GM12878 (cell line): ENCODE measurements around the gene CHP1. TPM values are rescaled to one million over a fixed set of nuclear protein-coding genes. Genes with fewer than 3 reads are reported as not detected.

Experiments used
- ATAC-seq: fragments of 200-7000 bp; cut with Tn5 transposase; 3 replicates; pipeline ENCODE4 v1.9.1; 2020; ENCODE audit warnings: mild to moderate bottlenecking, moderate library complexity
- BruUV-seq: library from RNA; stranded (reverse); fragments of 400-500 nt; replicated peaks from 2 replicates; lab custom pipeline; 2021; lab: Mats Ljungman, UMichigan
- CTCF ChIA-PET: fragments of 300-600 bp; sonication (Branson Sonifier 250); formaldehyde crosslinking; extraction: SDS; loops from one replicate; lab custom pipeline; 2021; ENCODE audit warnings: inconsistent platforms; lab: Yijun Ruan, JAX
- POLR2A ChIA-PET: fragments of 350-600 bp; formaldehyde crosslinking; extraction: SDS; loops from one replicate; lab custom pipeline; 2021; ENCODE audit warnings: inconsistent platforms; lab: Charles Lee
- RAD21 ChIA-PET: fragments of 300-600 bp; sonication (Branson Sonifier 250); formaldehyde crosslinking; loops from one replicate; lab custom pipeline; 2023; ENCODE audit warnings: antibody characterized with exemption; ENCODE audit not compliant: unreplicated experiment; lab: Charles Lee
- SMC1A ChIA-PET: fragments of 300-600 bp; sonication (Branson Sonifier 250); formaldehyde crosslinking; loops from one replicate; lab custom pipeline; 2023; ENCODE audit not compliant: unreplicated experiment, uncharacterized antibody; lab: Charles Lee
- DNase-seq: peaks from one replicate; pipeline ENCODE4 v3.0.0-alpha.2; 2011; ENCODE audit warnings: low read depth, low spot score
- FAIRE-seq: peaks from 3 replicates; lab custom pipeline; 2011; peaks lifted over from hg19 to GRCh38; lab: Jason Lieb, UNC
- H2AFZ ChIP-seq: 2 replicates; pipeline ENCODE4 v1.6.0; 2011; ENCODE audit warnings: low read depth, low read length, control low read depth; ENCODE audit not compliant: control insufficient read depth
- H3K27ac ChIP-seq: 2 replicates; pipeline ENCODE4 v1.5.1; 2011; ENCODE audit warnings: control low read depth; ENCODE audit not compliant: control insufficient read depth, insufficient read depth
- H3K27me3 ChIP-seq, 2 experiments: replicated peaks in 1 of 2; 2 replicates each; pipeline versions ENCODE4 v1.6.0 to v1.6.1; 2011; ENCODE audit warnings: low read length in 1 of 2; ENCODE audit not compliant: control insufficient read depth in 2 of 2, insufficient read depth in 2 of 2
- H3K36me3 ChIP-seq, 2 experiments: 2 replicates each; pipeline ENCODE4 v1.5.1; 2011; ENCODE audit warnings: low read length in 1 of 2; ENCODE audit not compliant: control insufficient read depth in 2 of 2, insufficient read depth in 2 of 2
- H3K4me1 ChIP-seq: 2 replicates; pipeline ENCODE4 v1.6.1; 2011; ENCODE audit warnings: mild to moderate bottlenecking, low read length, moderate library complexity, mixed read lengths; ENCODE audit not compliant: control insufficient read depth, insufficient read depth
- H3K4me2 ChIP-seq: 2 replicates; pipeline ENCODE4 v1.6.0; 2011; ENCODE audit warnings: control low read depth; ENCODE audit not compliant: control insufficient read depth, insufficient read depth
- H3K4me3 ChIP-seq: fragments of 200-600 bp; sonication (generic); 2 replicates; pipeline ENCODE4 v1.5.1; 2016
- H3K79me2 ChIP-seq: 2 replicates; pipeline ENCODE4 v1.6.0; 2011; ENCODE audit warnings: low read length; ENCODE audit not compliant: control insufficient read depth, insufficient read depth
- H3K9ac ChIP-seq: 2 replicates; pipeline ENCODE4 v1.8.0; 2011; ENCODE audit warnings: low read length, control low read depth, mixed read lengths; ENCODE audit not compliant: control insufficient read depth, insufficient read depth
- H3K9me3 ChIP-seq: replicated peaks from 3 replicates; pipeline ENCODE4 v1.5.1; 2011; ENCODE audit warnings: mild to moderate bottlenecking, low read length; ENCODE audit not compliant: control insufficient read depth, insufficient read depth
- H4K20me1 ChIP-seq: 2 replicates; pipeline ENCODE4 v1.6.0; 2011; ENCODE audit not compliant: control insufficient read depth, insufficient read depth
- ASH2L ChIP-seq: fragments of 300-600, 200-600 bp; sonication (generic); IDR thresholded peaks from 2 replicates; pipeline ENCODE4 v1.6.1; 2017; ENCODE audit warnings: low read depth, mild to moderate bottlenecking, borderline replicate concordance
- CBX3 ChIP-seq: fragments of 200-600 bp; sonication (generic); IDR thresholded peaks from 2 replicates; pipeline ENCODE4 v1.6.1; 2016; ENCODE audit warnings: low read depth, borderline replicate concordance
- NKRF ChIP-seq: fragments of 450-650 bp; conservative IDR thresholded peaks from 2 replicates; pipeline ENCODE4 v1.6.1; 2017; ENCODE audit warnings: mild to moderate bottlenecking, moderate library complexity
- PAX8 ChIP-seq: fragments of 450-650 bp; IDR thresholded peaks from 2 replicates; pipeline ENCODE4 v1.6.1; 2017; ENCODE audit warnings: mild to moderate bottlenecking, moderate library complexity
- PBX3 ChIP-seq: IDR thresholded peaks from 2 replicates; pipeline ENCODE4 v1.6.1; 2011; ENCODE audit warnings: mild to moderate bottlenecking, low read depth, low read length, moderate library complexity; ENCODE audit not compliant: insufficient replicate concordance
- RFX5 ChIP-seq: IDR thresholded peaks from 2 replicates; pipeline ENCODE4 v1.6.1; 2011; ENCODE audit warnings: low read depth, low read length, improper control_type of control experiment
- YBX1 ChIP-seq: fragments of 450-650 bp; IDR thresholded peaks from 2 replicates; pipeline ENCODE4 v1.6.1; 2016; ENCODE audit warnings: antibody characterized with exemption
- ZNF592 ChIP-seq: fragments of 450-650 bp; IDR thresholded peaks from 2 replicates; pipeline ENCODE4 v1.6.1; 2017; ENCODE audit warnings: mild to moderate bottlenecking, moderate library complexity
- WGBS: methylation state at CpG from one replicate; pipeline ENCODE4 v1.1.6; 2016; ENCODE audit warnings: low lambda C conversion rate; ENCODE audit not compliant: insufficient replicate concordance, insufficient coverage; ENCODE audit errors: missing lambda C conversion rate; 5-methylcytosine and 5-hydroxymethylcytosine counted together
- in situ Hi-C: fragments of 300-500 bp; cut with MboI; formaldehyde crosslinking; loops from 9 replicates; pipeline ENCODE4 v1.14.3; 2018; ENCODE audit warnings: mixed read lengths
- intact Hi-C: fragments of 100-400 bp; cut with micrococcal nuclease; formaldehyde crosslinking; loops from one replicate; pipeline ENCODE4 v1.14.2; 2022; ENCODE audit not compliant: unreplicated experiment
- polyA plus RNA-seq, 11 experiments: library from polyadenylated mRNA; depleted of rRNA in 4 of 11; unstranded in 6 of 11; stranded (reverse) in 5 of 11; fragments of >200 nt; fragmentation: Nextera tagmentation in 4 of 11; fragmentation: Illumina TruSeq in 1 of 11; extraction: Ambion mirVana in 4 of 11; extraction: Trizol in 1 of 11; gene quantifications; 1 replicate in 1 of 11; 2 replicates in 10 of 11; pipeline versions ENCODE4 v1.2.1 to v1.2.3, GENCODE V29; 2011 to 2016; ENCODE audit warnings: inconsistent platforms in 2 of 11, missing spikeins in 2 of 11, low read depth in 1 of 11
- total RNA-seq, 4 experiments: library from RNA; depleted of rRNA in 3 of 4; stranded (reverse); fragments of >200 nt in 3 of 4; fragmentation: Illumina TruSeq in 1 of 4; extraction: Trizol in 1 of 4; gene quantifications; 2 replicates each; pipeline versions ENCODE4 v1.2.1 to v1.2.3, GENCODE V29; 2013 to 2021
- TF ChIP-seq, protein P1 (sequence below): IDR thresholded peaks from 2 replicates; pipeline ENCODE4 v1.6.1; 2011; ENCODE audit warnings: borderline replicate concordance, low read depth, mild to moderate bottlenecking, moderate library complexity, mixed read lengths, low read length; ENCODE audit not compliant: insufficient read depth; ENCODE audit errors: extremely low read length

CHP1 gene
- total and polyA plus RNA-seq, 10 of the 15 experiments (the other 5 are each of a cell fraction or from before 2014, with no cell fraction given) = 25.7 to 45.9 (median 39.1) TPM

DNA sequence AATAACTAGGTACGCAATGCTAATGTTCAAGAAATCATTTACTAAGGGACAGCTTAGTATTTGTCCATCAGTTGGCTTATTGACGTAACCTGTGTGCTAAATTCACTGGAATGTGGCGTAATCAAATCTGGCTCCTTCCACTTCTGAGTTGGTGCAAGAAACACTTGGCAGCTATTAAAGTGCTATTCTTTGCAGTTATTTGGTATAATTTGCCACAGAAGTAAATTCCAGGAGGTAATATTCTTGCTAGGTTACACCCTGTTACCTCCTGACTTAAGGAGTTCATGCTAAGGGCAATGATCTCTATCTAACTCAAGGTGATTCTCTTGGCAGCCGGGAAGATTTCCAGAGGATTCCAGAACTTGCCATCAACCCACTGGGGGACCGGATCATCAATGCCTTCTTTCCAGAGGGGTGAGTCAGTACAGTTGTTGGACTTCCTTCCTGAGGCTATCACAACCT, 25.5 kb downstream of the CHP1 start:
- Histone ChIP-seq H3K9me3 (no peaks in the 10 kb centered on the region), H3K4me1 (peaks cover 12% of the 10 kb centered on the region), H3K79me2 (no peaks in the 10 kb centered on the region), H3K36me3 (no peaks in the 10 kb centered on the region; a peak in 1 of 4 replicates), H3K27ac (no peak overlapping the region), H4K20me1 (no peaks in the 10 kb centered on the region), H3K9ac (no peak overlapping the region), H3K4me3 (no peak overlapping the region), H3K4me2 (no peak overlapping the region), H2AFZ (no peak overlapping the region), H3K27me3 (no peaks in the 10 kb centered on the region)
- no TSS peak for BruUV-seq
- ChIA-PET CTCF (no interaction called here), RAD21 (interaction anchor here (1.1 kb wide), 1 partner anchor 76 kb away, joined by 3 read pairs; the partner anchor contains the start of genes NUSAP1 and OIP5), SMC1A (no interaction called here), POLR2A (no interaction called here)
- DNase-seq = no peak
- no peak for FAIRE-seq
- in situ Hi-C loops (no loop called here), intact Hi-C loops (no loop called here)
- ATAC-seq = no peak
- WGBS = 97% methylated on average over 5 of the region's 5 CpGs
- no peak for TF ChIP-seq CBX3
- TF ChIP-seq, protein P1, sequence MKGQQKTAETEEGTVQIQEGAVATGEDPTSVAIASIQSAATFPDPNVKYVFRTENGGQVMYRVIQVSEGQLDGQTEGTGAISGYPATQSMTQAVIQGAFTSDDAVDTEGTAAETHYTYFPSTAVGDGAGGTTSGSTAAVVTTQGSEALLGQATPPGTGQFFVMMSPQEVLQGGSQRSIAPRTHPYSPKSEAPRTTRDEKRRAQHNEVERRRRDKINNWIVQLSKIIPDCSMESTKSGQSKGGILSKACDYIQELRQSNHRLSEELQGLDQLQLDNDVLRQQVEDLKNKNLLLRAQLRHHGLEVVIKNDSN = no peak
- TF ChIP-seq PAX8 = no peak
- no peak for TF ChIP-seq RFX5
- no peak for TF ChIP-seq NKRF
- no peak for TF ChIP-seq ASH2L
- TF ChIP-seq ZNF592 = no peak
- TF ChIP-seq PBX3 = no peak
- TF ChIP-seq YBX1 = no peak
